Testis (tissue), 3 donors: Measurements from ENCODE around the gene HNRNPA2B1. TPM values are rescaled to one million over a fixed set of nuclear protein-coding genes. Genes with fewer than 3 reads are reported as not detected.

Experiments
- DNase-seq: peaks from one replicate; pipeline ENCODE4 v3.0.0-alpha.2; 2019
- H3K27ac ChIP-seq, 2 donors: fragments of 200-600 bp; sonication (generic); one replicate each; pipeline ENCODE4 v1.5.1; 2019
- H3K27me3 ChIP-seq: fragments of 200-600 bp; sonication (generic); one replicate; pipeline ENCODE4 v1.5.1; 2019
- H3K36me3 ChIP-seq: fragments of 200-600 bp; sonication (generic); one replicate; pipeline ENCODE4 v1.5.1; 2017; ENCODE audit warnings: low read depth; ENCODE audit errors: missing control alignments
- H3K4me1 ChIP-seq: fragments of 200-600 bp; sonication (generic); one replicate; pipeline ENCODE4 v1.5.1; 2019
- H3K4me3 ChIP-seq, 2 donors: fragments of 200-600 bp; sonication (generic); one replicate each; pipeline ENCODE4 v1.5.1; 2017 to 2019
- H3K9me3 ChIP-seq: fragments of 200-600 bp; sonication (generic); one replicate; pipeline ENCODE4 v1.5.1; 2017
- CTCF ChIP-seq, 3 experiments: fragments of 450-650 bp in 2 of 3; fragments of 200-600 bp in 1 of 3; sonication (generic) in 1 of 3; IDR thresholded peaks; one replicate each; pipeline ENCODE4 v1.5.1; 2016 to 2019; ENCODE audit warnings: antibody characterized with exemption in 3 of 3, mild to moderate bottlenecking in 2 of 3, moderate library complexity in 1 of 3
- POLR2A ChIP-seq: fragments of 450-650 bp; IDR thresholded peaks from one replicate; pipeline ENCODE4 v1.6.1; 2017; ENCODE audit warnings: antibody characterized with exemption, mild to moderate bottlenecking, moderate library complexity
- WGBS, 2 donors: methylation state at CpG; one replicate each; pipeline ENCODE4 v1.1.5; 2018; 5-methylcytosine and 5-hydroxymethylcytosine counted together
- intact Hi-C: fragments of 100-400 bp; cut with DNase I; formaldehyde crosslinking; loops from one replicate; pipeline ENCODE4 v1.15.1; 2023; ENCODE audit warnings: low total_unique reads
- polyA plus RNA-seq: library from polyadenylated mRNA; stranded (reverse); fragments of 350-450 nt; fragmentation: Illumina TruSeq; extraction: RNeasy Lipid Tissue Mini Kit (QIAGEN cat#74804); gene quantifications from one replicate; pipeline ENCODE4 v1.2.3, GENCODE V29; 2014; ENCODE audit warnings: low read depth, low replicate concordance; ENCODE audit not compliant: insufficient read depth
- total RNA-seq, 2 donors: library from RNA; depleted of rRNA; stranded (reverse); fragments of >200 nt; gene quantifications; one replicate each; pipeline ENCODE4 v1.2.3, GENCODE V29; 2016

Gene HNRNPA2B1
- total and polyA plus RNA-seq, 3 donors from 2014 or later, result 343 to 659 (median 372) TPM

DNA sequence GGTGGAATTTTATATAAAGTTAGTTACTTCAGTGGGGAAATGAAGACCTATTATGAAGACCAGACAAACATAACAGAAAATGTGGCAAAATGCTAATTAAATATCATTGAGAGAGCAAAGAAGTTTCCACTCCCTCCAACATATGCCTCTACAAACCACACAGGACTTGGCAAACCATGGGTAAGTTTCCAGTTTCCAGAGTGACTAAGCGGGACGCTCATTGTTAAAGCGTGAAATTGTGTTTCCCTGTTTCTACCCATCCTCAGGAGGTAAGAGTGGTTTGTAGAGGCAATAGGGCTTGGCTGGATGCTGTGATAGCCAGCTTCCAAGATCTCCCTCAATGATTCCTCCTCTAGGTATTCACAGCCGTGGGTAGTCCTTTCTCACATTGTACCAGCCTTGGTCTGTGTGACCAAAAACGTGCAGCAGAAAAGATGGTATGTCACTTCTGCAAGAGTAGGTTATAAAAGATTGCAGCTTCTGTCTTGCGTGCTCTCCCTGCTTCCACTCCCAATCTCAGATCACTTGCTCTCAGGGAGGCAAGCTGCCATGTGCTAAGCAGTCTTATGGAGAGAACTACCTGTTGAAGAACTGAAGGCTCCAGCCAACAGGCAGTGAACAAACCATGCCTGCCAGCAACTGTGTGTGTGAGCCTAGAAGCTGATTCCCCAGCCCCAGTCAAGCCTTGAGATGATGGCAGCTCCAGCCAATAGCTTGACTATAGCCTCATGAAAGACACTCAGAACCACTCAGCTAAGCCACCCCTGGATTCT is 36.7 kb upstream of the HNRNPA2B1 start:
- 86 to 88% methylated on average over 6 of the region's 6 CpGs for WGBS, 2 donors
- no peaks in the 10 kb centered on the region for H3K9me3 ChIP-seq
- no peaks in the 10 kb centered on the region for H3K36me3 ChIP-seq
- intact Hi-C loops, result no loop called here
- no peaks in the 10 kb centered on the region for H3K27me3 ChIP-seq
- H3K4me3 ChIP-seq, result no peak overlapping the region
- no peak for DNase-seq
- TF ChIP-seq POLR2A (no peak), CTCF (IDR thresholded peaks at IDR 0.05) (no peak)
- H3K4me1 ChIP-seq, result no peaks in the 10 kb centered on the region
- H3K27ac ChIP-seq, result no peak overlapping the region

DNA sequence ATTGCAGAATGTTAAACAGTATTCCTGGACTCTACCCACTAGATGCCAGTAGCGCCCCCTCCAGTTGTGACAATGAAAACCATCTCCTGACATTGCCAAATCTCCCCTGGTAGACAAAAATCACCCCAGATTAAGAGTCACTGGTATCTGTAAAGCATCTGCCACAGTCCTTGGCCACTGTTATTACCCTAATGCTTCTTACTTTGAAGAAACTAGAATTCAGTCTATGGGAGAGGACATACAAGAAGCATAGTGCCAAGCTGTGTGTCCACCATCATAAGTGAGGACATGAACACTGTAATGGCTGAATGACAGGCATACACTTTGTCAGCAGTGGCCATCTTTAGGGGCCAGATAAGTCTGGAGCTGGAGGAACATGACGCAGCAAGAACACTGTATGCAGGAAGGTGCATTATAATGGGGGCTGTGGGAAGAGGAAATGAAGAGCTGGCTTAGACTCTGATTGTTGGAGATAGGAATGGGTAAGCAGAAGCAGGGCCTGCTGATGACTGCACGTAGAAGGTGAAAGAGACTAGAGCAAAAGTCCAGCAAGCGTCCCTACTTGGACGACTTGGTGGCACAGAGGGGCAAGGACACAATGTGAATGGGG is 33.5 kb upstream of the HNRNPA2B1 start:
- DNase-seq, result no peak
- Histone ChIP-seq H3K27me3 (no peaks in the 10 kb centered on the region), H3K4me3 (no peak overlapping the region), H3K36me3 (no peaks in the 10 kb centered on the region), H3K27ac (no peak overlapping the region), H3K4me1 (no peaks in the 10 kb centered on the region), H3K9me3 (no peaks in the 10 kb centered on the region)
- intact Hi-C loops, result no loop called here
- TF ChIP-seq CTCF (IDR thresholded peaks at IDR 0.05) (no peak), POLR2A (no peak)
- WGBS, 2 donors, result 81 to 82% methylated on average over 5 of the region's 5 CpGs

DNA sequence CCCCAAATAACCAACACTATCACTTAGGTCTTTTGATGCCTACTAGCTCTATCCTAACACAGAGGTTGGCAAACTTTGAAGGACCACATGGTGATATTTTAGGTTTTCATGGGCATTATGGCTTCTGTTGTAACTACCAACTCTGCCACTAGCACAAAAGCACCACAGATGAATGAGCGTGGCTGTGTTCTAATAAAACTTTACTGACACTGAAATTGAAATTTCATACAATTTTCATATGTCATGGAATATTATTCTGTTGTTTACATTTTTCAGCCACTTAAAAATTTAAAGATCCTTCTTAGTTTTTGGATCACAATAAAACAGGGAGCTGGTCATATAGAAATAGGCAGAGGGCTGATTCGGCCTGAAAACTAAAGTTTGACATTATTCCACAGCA is 27.4 kb upstream of the HNRNPA2B1 start:
- H3K4me3 ChIP-seq, result no peak overlapping the region
- H3K4me1 ChIP-seq, result no peaks in the 10 kb centered on the region
- WGBS, 2 donors, result 94 to 95% methylated on average over 2 of the region's 2 CpGs
- TF ChIP-seq POLR2A (no peak), CTCF (IDR thresholded peaks at IDR 0.05) (no peak)
- H3K36me3 ChIP-seq, result no peaks in the 10 kb centered on the region
- H3K27ac ChIP-seq, result no peak overlapping the region
- no peaks in the 10 kb centered on the region for H3K9me3 ChIP-seq
- no peaks in the 10 kb centered on the region for H3K27me3 ChIP-seq
- no peak for DNase-seq
- intact Hi-C loops, result no loop called here

- H3K9me3 ChIP-seq, result no peaks in the 10 kb centered on the region
- intact Hi-C loops, result no loop called here
- H3K27ac ChIP-seq, result no peak overlapping the region
- H3K36me3 ChIP-seq, result no peaks in the 10 kb centered on the region
- no peaks in the 10 kb centered on the region for H3K27me3 ChIP-seq
- WGBS, 2 donors, result 78 to 86% methylated on average over 5 of the region's 5 CpGs
- no peak for TF ChIP-seq POLR2A
- no peak for TF ChIP-seq CTCF (IDR thresholded peaks at IDR 0.05)
- no peaks in the 10 kb centered on the region for H3K4me1 ChIP-seq
- no peak for DNase-seq
- H3K4me3 ChIP-seq, result no peak overlapping the region
Observed at GRCh38 chr7:26224359-26224758, 23.8 kb upstream of the HNRNPA2B1 start.
